ENCODE measurements around the gene POLE. TPM values are rescaled to one million over a fixed set of nuclear protein-coding genes. Genes with fewer than 3 reads are reported as not detected.

Gene POLE
- total and polyA plus RNA-seq, 10 of the 15 experiments (the other 5 are each of a cell fraction or from before 2014, with no cell fraction given), result 2.3 to 103 (median 37.1) TPM

GRCh38 chr12:132629330-132629729 is 57.8 kb downstream of the POLE start (continued):
- TF ChIP-seq ZNF687 (IDR thresholded peaks at IDR 0.05) (no peak), ZSCAN29 (IDR thresholded peaks at IDR 0.05) (no peak), SPI1 (IDR thresholded peaks at IDR 0.05; ENCODE audit: borderline replicate concordance, insufficient read depth, low read depth, low read length) (no peak), HDAC2 (IDR thresholded peaks at IDR 0.05) (no peak), PAX5 (IDR thresholded peaks at IDR 0.05; ENCODE audit: borderline replicate concordance, low read depth, low read length) (no peak), USF2 (IDR thresholded peaks at IDR 0.05; ENCODE audit: borderline replicate concordance, low read depth, low read length) (no peak), NR2C1 (IDR thresholded peaks at IDR 0.05) (no peak), PML (IDR thresholded peaks at IDR 0.05; ENCODE audit: low read length) (no peak), SP1 (IDR thresholded peaks at IDR 0.05; ENCODE audit: low read depth, low read length) (no peak), RELA (IDR thresholded peaks at IDR 0.05; ENCODE audit: borderline replicate concordance, partially characterized antibody) (no peak), CHD4 (IDR thresholded peaks at IDR 0.05) (no peak), BCL11A (IDR thresholded peaks at IDR 0.05; ENCODE audit: low read depth, low read length) (no peak), BACH1 (IDR thresholded peaks at IDR 0.05; ENCODE audit: borderline replicate concordance) (no peak), NKRF (conservative IDR thresholded peaks at IDR 0.05) (no peak)

Measured in GM12878 (cell line).